ENCODE data around the gene KIAA1217.
"Not testable (repeated sequence)": the region's sequence is repeated elsewhere in the genome, so short reads cannot be mapped to it uniquely, and the experiment has no call there.

Gene KIAA1217

GRCh38 chr10:24299578-24300260 lies 90.8 kb downstream of the KIAA1217 start:
- DNase-seq = no peak

GRCh38 chr10:24303522-24304310 lies 94.8 kb downstream of the KIAA1217 start:
- no peak for DNase-seq

GRCh38 chr10:24305551-24306506 lies 96.9 kb downstream of the KIAA1217 start:
- no peak for DNase-seq

DNA sequence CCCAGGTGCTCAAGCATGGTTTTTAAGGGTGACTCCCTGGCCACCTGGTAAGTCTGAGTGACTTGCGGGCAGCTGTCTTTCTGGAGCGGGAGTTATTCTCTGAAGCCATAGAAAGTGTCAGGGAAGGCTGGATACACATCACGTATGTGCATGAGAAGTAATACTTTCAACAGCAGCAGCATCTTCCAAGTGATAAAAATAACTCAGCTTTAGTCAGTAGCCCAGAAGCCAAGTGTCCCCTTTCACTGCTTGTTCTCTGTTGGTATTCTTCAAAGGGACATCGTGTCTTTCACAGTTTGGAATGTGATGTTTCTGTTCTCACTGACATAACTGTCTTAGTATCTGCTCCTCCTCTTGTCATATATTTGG lies 97.6 kb downstream of the KIAA1217 start:
- DNase-seq = no peak

GRCh38 chr10:24307116-24307515 lies 98.2 kb downstream of the KIAA1217 start:
- DNase-seq = no peak

DNA sequence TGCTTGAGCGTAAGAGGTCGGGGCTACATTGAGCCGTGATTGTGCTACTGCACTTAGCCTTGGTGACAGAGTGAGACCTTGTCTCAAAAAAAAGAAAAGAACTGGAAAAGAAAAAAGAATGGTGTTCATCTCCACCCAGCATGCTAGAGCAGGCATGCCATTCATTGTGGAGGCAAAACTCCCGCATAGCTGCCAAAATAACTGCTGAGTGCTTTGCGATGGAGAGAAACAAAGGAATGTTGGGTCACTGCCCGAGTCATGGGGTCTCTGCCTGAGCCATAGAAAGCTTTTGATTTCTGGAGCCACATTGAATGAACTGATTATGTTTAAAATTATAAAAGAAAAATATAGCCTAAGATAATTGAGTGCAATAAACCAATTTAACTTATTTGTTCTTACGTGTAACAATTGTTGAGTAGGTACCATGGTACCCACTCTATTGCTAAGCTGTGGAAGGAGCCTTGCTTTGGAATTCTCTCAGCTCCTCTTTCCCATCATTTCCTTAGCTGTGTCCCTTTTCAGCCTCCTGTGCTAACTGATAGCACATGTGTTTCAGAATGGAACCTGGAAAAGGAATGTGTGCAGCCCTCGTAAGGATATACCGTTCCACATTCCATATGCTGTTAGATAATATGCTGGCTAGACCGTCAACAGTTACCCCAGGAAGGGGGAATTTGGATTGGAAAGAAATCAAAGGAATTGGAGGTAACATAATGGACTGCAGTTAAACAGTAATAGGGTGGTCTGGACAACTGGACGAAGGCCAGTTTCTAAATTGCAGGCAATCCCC lies 99.0 kb downstream of the KIAA1217 start:
- DNase-seq = no peak

GRCh38 chr10:24310104-24310503 lies 101.2 kb downstream of the KIAA1217 start:
- DNase-seq = no peak

DNA sequence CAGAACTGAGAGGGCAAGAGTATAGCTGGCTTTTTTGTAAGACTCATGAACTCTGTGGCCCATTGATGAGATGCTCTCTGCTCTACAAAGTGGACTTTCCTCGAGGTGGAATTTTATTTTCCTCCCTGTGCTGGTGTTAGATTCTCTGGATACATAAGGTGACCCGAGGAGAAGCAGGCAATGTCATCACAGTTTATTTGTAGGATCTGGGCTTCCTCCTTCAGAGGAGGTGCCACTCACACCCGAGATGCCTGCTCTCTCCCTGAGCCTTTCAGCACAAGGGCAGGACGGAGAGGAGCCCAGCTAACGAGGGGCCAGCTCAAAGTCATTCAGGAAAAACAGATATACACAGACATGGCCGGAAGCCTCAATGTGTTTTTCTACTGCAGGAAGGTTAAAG lies 103.0 kb downstream of the KIAA1217 start:
- DNase-seq = no peak

- DNase-seq = no peak
Observed at GRCh38 chr10:24313283-24313682, 104.3 kb downstream of the KIAA1217 start.

GRCh38 chr10:24315211-24315610 lies 106.3 kb downstream of the KIAA1217 start:
- DNase-seq = no peak

GRCh38 chr10:24318517-24318916 lies 109.6 kb downstream of the KIAA1217 start:
- DNase-seq = no peak

DNA sequence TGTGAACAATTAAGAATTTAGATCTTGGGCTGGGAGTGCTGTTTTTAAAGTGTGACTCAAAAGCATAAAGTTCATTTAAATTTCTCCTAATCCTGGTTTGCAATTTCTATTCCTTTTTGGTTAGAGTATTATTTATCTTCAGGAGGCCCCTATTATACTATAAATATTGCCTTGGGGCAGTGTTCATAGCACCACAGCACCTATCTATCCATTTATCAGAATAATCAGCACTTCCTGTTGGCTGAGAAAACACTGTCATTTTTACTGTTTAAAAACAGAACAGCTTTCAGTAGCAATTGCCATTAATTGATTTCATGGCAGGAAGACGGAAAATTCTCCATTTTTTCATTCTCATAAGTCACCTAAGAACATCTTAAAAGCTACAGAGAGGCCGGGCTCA lies 111.4 kb downstream of the KIAA1217 start:
- DNase-seq = no peak

DNA sequence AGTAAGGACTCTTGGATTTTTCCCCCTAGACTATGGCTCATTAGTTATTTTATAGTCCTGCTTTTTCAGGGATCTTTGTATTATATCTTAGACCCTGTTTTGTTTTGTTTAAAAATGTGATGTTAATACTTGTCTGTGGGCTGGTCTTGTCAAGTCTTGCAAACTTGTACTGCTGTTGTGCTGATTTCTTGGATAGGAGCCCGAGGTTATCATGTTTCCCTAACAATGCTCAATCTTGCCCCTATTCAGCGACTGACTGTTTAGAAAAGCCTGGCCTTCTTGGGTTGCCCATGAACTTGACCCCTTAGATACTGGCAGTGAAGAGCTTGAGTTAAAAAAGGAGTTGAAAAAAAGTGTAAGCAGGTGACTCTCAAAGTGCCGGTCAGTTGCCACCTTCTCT lies 115.7 kb downstream of the KIAA1217 start:
- DNase-seq = no peak

- DNase-seq = no peak
Observed at GRCh38 chr10:24331457-24331856, 122.5 kb downstream of the KIAA1217 start.

- DNase-seq = no peak
Observed at GRCh38 chr10:24333736-24334135, 124.8 kb downstream of the KIAA1217 start.

DNA sequence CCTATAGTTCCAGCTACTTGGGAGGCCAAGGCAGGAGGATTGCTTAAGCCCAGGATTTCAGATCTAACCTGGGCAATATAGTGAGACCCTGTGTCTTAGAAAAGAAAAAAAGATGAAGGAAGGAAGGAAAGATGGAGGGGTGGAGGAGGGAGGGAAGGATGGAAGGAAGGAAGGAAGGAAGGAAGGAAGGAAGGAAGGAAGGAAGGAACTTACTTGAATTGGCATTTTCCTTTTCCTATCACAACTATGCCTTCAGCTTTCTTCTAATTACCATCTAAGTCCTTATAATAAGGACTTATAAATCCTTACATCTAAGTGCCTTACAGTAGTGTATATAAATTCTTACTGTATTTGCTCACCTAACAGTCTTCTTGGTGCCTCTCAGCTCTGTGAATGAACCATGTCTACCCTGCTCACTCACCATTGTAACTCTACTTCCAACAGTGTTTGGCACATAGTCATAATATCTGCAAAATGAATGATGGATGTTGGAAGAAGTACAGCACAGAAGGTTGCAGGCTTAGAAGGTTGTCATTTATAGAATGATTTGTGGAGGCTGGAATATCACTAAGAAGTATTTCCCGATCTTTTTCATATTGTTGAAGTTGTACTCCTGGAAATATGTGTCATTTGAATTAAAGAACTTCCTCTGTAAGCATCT lies 125.5 kb downstream of the KIAA1217 start:
- no peak for DNase-seq

DNA sequence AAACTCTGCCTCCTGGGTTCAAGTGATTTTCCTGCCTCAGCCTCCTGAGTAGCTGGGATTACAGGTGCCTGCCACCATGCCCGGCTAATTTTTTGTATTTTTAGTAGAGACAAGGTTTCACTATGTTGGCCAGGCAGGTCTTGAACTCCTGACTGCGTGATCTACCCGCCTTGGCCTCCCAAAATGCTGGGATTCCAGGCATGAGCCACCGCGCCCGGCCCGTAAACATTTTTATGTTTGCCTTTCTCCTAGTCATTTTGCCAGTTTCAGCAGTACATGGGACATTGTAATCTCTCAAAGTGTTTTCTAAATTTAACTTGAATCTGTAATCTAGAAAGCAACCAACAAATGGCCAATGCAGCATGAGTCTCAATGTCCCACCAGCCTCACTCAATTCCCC lies 128.8 kb downstream of the KIAA1217 start:
- DNase-seq = not testable (repeated sequence)

- no peak for DNase-seq
Observed at GRCh38 chr10:24339387-24339786, 130.4 kb downstream of the KIAA1217 start.

GRCh38 chr10:24340446-24340845 lies 131.5 kb downstream of the KIAA1217 start:
- no peak for DNase-seq

- no peak for DNase-seq
Observed at GRCh38 chr10:24340883-24341282, 131.9 kb downstream of the KIAA1217 start.

DNA sequence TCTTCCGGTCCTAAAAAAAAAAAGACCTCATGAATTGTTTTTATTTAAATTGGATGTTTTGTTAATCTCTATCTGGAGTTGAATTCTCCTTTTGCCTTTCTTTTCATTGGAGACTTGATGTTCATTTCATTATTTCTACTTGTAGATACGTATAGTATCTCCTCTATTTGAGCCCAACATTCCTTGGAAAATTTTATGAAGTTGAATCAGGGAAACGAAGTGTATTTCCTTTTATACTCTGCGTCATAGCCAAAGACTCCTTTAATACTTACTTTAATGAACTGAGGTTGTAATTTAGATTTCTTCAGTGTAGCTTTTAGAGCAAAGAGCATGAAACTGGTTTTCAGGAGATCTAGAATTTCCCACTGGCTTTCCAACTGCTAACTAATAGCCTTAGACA lies 132.4 kb downstream of the KIAA1217 start:
- no peak for DNase-seq

- DNase-seq = no peak
Observed at GRCh38 chr10:24341897-24342296, 133.0 kb downstream of the KIAA1217 start.

Data from activated CD4-positive, alpha-beta T cell treated with anti-CD3 and anti-CD28 coated beads, Interleukin-2, amount 50 U/mL, for 1 hour (primary cell).